Ascending aorta (tissue), 2 donors: ENCODE measurements around the gene PGC. TPM values are rescaled to one million over a fixed set of nuclear protein-coding genes. Genes with fewer than 3 reads are reported as not detected.

Experiments
- DNase-seq, 2 donors: peaks; one replicate each; pipeline ENCODE4 v3.0.0-alpha.2; 2019; ENCODE audit warnings: low spot score in 2 of 2
- H3K27ac ChIP-seq, 2 donors: fragments of 200-600 bp; sonication (generic); one replicate each; pipeline ENCODE4 v1.5.1; 2016 to 2017; ENCODE audit warnings: mild to moderate bottlenecking in 1 of 2
- H3K27me3 ChIP-seq: fragments of 200-600 bp; sonication (generic); one replicate; pipeline ENCODE4 v1.5.1; 2017
- H3K36me3 ChIP-seq, 2 donors: fragments of 200-600 bp; sonication (generic); one replicate each; pipeline ENCODE4 v1.5.1; 2016
- H3K4me1 ChIP-seq, 2 donors: fragments of 200-600 bp; sonication (generic); one replicate each; pipeline ENCODE4 v1.5.1; 2016 to 2017; ENCODE audit warnings: mild to moderate bottlenecking in 1 of 2
- H3K4me3 ChIP-seq, 2 donors: fragments of 200-600 bp; sonication (generic); one replicate each; pipeline ENCODE4 v1.5.1; 2016 to 2017; ENCODE audit warnings: mild to moderate bottlenecking in 1 of 2
- H3K9me3 ChIP-seq, 2 donors: fragments of 200-600 bp; sonication (generic); one replicate each; pipeline ENCODE4 v1.5.1; 2016
- intact Hi-C: fragments of 100-400 bp; cut with DNase I; formaldehyde crosslinking; loops from one replicate; pipeline ENCODE4 v1.15.1; 2023
- total RNA-seq: library from RNA; depleted of rRNA; stranded (reverse); fragments of >200 nt; gene quantifications from one replicate; pipeline ENCODE4 v1.1.0, GENCODE V29; 2016
- TF ChIP-seq, protein P1 (sequence below), 3 experiments: fragments of 200-600 bp in 2 of 3; fragments of 450-650 bp in 1 of 3; sonication (generic) in 2 of 3; IDR thresholded peaks; one replicate each; pipeline ENCODE4 v1.5.1; 2016 to 2019; ENCODE audit warnings: antibody characterized with exemption in 3 of 3, mild to moderate bottlenecking in 1 of 3, moderate library complexity in 1 of 3

PGC gene
- total RNA-seq, 1 donor from 2014 or later: 0.53 TPM

DNA sequence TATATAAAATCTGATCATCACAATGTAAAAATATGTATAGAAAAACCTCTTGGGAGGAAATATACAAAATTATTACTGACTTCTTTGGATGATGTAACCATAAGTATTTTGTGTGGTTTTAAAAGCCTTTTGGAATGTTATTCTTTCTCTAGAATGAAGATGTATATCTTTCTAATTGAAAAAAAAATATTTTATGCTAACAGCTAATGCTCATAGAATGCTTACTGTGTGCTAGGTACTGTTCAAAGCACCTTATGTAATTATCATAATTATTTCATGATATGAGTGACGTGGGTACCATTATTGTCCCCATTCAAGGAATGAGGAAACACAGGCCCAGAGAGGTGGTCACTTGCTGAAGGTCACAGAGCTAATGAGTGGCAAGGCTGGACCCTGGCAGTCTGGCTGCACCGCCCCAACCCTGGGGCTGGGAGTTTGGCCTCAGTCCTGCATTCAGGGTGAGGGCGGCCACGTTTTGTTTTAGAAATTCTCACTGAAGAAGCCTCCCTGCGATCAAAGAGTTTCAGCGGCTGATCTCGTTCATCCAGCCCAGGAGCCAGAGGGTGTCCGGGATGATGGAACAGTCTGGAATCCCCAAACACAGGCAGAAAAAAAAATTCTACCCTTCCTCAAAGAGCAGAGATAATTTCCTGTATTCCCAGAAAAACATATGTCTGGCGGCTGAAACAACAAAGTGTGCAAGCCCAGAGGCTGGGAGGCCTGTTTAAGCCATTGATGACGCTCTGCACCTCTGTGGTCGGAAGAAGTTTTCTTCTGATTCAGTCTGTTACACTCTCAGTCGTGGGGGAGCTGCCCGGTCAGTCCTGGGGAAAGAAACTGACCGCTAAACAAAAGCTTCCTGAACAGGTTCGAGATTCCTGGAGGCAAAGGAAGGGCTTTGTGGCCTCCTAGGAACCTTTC is 49.1 kb downstream of the PGC start:
- Histone ChIP-seq H3K27me3 (no peaks in the 10 kb centered on the region), H3K4me3 (no peak overlapping the region), H3K4me1 (no peaks in the 10 kb centered on the region), H3K9me3 (no peaks in the 10 kb centered on the region), H3K27ac (peak overlapping the region in 1 of 2 donors; percentile 9), H3K36me3 (no peaks in the 10 kb centered on the region)
- TF ChIP-seq, protein P1, sequence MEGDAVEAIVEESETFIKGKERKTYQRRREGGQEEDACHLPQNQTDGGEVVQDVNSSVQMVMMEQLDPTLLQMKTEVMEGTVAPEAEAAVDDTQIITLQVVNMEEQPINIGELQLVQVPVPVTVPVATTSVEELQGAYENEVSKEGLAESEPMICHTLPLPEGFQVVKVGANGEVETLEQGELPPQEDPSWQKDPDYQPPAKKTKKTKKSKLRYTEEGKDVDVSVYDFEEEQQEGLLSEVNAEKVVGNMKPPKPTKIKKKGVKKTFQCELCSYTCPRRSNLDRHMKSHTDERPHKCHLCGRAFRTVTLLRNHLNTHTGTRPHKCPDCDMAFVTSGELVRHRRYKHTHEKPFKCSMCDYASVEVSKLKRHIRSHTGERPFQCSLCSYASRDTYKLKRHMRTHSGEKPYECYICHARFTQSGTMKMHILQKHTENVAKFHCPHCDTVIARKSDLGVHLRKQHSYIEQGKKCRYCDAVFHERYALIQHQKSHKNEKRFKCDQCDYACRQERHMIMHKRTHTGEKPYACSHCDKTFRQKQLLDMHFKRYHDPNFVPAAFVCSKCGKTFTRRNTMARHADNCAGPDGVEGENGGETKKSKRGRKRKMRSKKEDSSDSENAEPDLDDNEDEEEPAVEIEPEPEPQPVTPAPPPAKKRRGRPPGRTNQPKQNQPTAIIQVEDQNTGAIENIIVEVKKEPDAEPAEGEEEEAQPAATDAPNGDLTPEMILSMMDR (IDR thresholded peaks at IDR 0.05): no peak
- DNase-seq: no peak
- intact Hi-C loops: no loop called here

DNA sequence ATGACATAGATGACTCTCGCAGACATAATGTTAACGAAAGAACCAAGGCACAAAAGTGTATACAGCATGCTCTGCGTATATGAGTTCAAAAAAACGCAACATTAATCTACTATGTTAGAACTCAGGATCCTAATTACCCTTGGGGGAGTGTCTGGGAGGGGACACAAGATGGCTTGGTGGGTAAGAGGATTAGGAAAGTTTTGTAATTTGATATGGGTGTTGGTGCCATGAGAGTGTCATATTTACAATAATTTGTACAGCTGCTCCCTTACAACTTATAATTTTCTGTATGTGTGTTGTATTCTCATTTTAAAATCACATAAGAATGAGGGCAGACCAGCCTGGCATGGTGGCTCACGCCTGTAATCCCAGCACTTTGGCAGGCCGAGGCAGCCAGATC is 50.4 kb downstream of the PGC start:
- Histone ChIP-seq H3K27me3 (no peaks in the 10 kb centered on the region), H3K27ac (no peak overlapping the region), H3K4me1 (no peaks in the 10 kb centered on the region), H3K4me3 (no peak overlapping the region), H3K9me3 (no peaks in the 10 kb centered on the region), H3K36me3 (no peaks in the 10 kb centered on the region)
- TF ChIP-seq, protein P1 (IDR thresholded peaks at IDR 0.05): no peak
- no peak for DNase-seq
- intact Hi-C loops: no loop called here

DNA sequence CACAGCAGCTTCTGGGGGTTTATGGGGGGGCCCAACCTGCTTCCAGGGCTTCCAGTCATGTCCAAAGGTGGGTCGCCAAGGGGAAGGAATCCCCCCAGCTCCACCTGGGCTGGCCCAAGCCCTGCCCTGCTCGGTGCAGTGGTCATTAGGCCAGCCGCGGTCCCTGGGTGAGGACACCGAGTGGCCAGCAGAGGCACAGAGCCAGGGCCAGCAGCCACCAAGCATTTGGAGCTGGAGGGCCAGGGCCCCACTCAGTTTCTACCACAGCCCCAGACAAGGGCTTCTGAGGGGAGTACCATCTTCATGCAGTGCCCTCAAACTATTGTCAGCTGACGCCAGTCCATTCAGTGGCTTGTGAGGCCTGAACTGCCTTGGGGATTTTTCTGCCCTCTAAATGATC is 51.4 kb downstream of the PGC start:
- H3K4me3 ChIP-seq: no peak overlapping the region
- intact Hi-C loops: no loop called here
- H3K9me3 ChIP-seq: no peaks in the 10 kb centered on the region
- TF ChIP-seq, protein P1 (IDR thresholded peaks at IDR 0.05): no peak
- peaks cover 2% of the 10 kb centered on the region in 2 donors for H3K36me3 ChIP-seq
- no peaks in the 10 kb centered on the region for H3K27me3 ChIP-seq
- H3K4me1 ChIP-seq: no peaks in the 10 kb centered on the region
- no peak overlapping the region for H3K27ac ChIP-seq
- DNase-seq: no peak

DNA sequence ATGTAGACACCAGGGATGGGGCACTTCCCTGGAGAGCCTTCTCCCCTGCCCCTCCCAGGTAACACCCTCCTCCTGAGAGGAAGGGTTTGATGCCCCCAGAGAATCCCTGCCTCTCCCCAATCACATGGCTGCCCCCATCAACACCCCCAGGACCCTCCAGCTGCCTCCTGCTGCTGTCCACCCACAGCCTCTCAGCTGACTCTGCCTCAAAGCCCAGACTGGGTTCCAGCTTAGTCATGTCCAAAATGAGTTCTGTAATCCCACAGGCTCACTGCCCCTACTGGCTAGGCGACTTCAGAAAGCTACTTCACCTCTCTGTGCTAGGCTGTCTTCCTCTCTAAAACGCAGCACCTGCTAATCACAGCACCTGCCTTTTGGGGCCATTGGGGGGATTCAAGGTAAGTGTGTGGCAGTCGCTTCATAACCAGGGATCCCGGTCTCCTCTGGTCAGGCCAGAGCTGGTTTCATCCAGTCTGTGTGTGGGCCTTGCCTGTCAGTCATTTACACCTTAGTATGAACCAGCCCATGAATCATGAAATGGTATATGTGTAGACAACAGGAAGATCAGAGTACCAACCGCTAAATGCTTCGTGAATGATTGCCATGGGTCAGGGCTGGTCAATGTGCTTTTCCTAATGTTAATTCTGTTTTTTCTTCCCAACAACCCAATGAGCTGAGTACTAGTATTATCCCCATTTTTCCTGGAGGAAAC is 52.2 kb downstream of the PGC start:
- Histone ChIP-seq H3K27me3 (no peaks in the 10 kb centered on the region), H3K27ac (no peak overlapping the region), H3K36me3 (peaks cover 10 to 11% of the 10 kb centered on the region in 2 donors), H3K9me3 (no peaks in the 10 kb centered on the region), H3K4me1 (no peaks in the 10 kb centered on the region), H3K4me3 (no peak overlapping the region)
- DNase-seq: no peak
- TF ChIP-seq, protein P1 (IDR thresholded peaks at IDR 0.05): no peak
- intact Hi-C loops: no loop called here

DNA sequence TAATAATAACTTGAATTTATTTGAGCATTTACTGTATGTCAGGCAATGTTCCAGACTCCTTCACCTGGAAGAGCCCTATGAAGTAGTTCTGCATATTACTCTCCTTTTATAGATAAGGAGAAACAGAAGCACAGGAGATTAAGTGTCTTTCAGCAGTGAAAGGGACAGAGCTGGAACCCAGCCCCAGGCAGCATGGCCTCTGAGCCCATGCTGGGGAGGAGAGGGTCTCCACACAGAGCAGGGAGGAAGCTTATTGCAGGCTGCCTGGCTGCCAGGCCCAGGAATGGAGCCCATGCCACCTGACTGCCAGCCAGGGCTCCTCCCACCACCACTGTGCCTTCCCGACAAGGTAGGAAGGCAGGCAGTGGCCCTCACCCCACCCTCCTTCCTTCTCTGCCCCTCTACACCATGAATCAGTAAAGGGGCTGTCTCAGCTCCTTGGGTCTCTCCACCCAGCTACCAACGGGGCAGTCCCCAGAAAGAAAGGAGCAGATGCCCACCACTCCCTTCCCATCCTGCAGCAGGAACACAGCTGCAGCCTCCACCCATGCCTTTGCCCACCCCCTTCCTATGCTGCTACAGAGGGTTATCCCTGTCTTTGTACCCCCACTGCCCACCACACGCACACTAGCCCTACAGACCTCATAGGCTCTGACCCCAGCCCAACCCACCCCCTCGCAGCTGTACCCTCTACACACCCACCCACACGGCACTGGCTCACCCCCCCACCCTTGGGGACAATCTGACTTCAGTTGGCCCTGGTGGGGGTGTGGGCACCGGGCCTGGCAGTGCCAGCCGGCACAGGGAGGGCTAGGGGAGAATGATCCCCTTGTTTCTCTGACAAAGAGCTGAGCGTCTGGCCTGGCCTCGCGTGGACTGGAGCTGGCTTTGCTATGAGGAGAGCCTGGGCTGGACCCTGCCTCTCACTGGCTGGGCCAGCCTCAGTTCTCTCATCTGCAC is 53.6 kb downstream of the PGC start:
- H3K4me3 ChIP-seq: no peak overlapping the region
- intact Hi-C loops: no loop called here
- H3K4me1 ChIP-seq: no peaks in the 10 kb centered on the region
- DNase-seq: no peak
- H3K27me3 ChIP-seq: no peaks in the 10 kb centered on the region
- H3K36me3 ChIP-seq: peaks cover 13 to 22% of the 10 kb centered on the region in 2 donors
- H3K9me3 ChIP-seq: no peaks in the 10 kb centered on the region
- TF ChIP-seq, protein P1 (IDR thresholded peaks at IDR 0.05): no peak
- no peak overlapping the region for H3K27ac ChIP-seq
